ENCODE data around the gene PRR19.
A peak's percentile ranks its signal among the peaks of the same experiment; 100 is the strongest.
"Not testable (repeated sequence)": the region's sequence is repeated elsewhere in the genome, so short reads cannot be mapped to it uniquely, and the experiment has no call there.

PRR19 gene

GRCh38 chr19:42301646-42302203 lies at the start of gene PRR19:
Gene PRR19, plus strand, starts transcription at chr19:42302132. Its CDS starts 7,453 bp downstream, at chr19:42309585.
- DNase-seq: peak in 1 of 2 experiments; percentile 38

GRCh38 chr19:42252365-42253244 lies 49.3 kb upstream of the PRR19 start:
- DNase-seq: no peak

- peak in 1 of 2 experiments; percentile 18 for DNase-seq
These were observed 48.5 kb upstream of the PRR19 start for GRCh38 chr19:42253245-42254088.

GRCh38 chr19:42254089-42254849 lies 47.7 kb upstream of the PRR19 start:
- DNase-seq: peak in 1 of 2 experiments; percentile 55

- peak; percentile 80 to 86 for DNase-seq
These were observed 46.8 kb upstream of the PRR19 start, which contains the start of gene ERF for GRCh38 chr19:42254850-42255765. Gene ERF, minus strand, starts transcription at chr19:42255128. Its CDS starts 129 bp downstream, at chr19:42254999.

- no peak for DNase-seq
These were observed 45.9 kb upstream of the PRR19 start for GRCh38 chr19:42255766-42256745.

GRCh38 chr19:42257842-42258241 lies 44.1 kb upstream of the PRR19 start:
- not testable (repeated sequence) for DNase-seq

GRCh38 chr19:42261763-42262162 lies 40.2 kb upstream of the PRR19 start:
- no peak for DNase-seq

- not testable (repeated sequence) for DNase-seq
These were observed 35.8 kb upstream of the PRR19 start for GRCh38 chr19:42266105-42266504.

GRCh38 chr19:42266928-42267603 lies 34.9 kb upstream of the PRR19 start:
- not testable (repeated sequence) for DNase-seq

GRCh38 chr19:42267644-42268141 lies 34.2 kb upstream of the PRR19 start:
- DNase-seq: no peak

- peak; percentile 99 to 100 for DNase-seq
These were observed 33.7 kb upstream of the PRR19 start for GRCh38 chr19:42268142-42268703.

- DNase-seq: peak; percentile 100
These were observed 33.0 kb upstream of the PRR19 start, which contains the start of gene CIC for GRCh38 chr19:42268704-42269477. Gene CIC, plus strand, starts transcription at chr19:42269252. Its CDS starts 2,532 bp downstream, at chr19:42271784.

- DNase-seq: no peak
These were observed 32.2 kb upstream of the PRR19 start for GRCh38 chr19:42269478-42270345.

- DNase-seq: peak in 1 of 2 experiments; percentile 64
These were observed 31.4 kb upstream of the PRR19 start for GRCh38 chr19:42270346-42271044.

GRCh38 chr19:42271045-42271419 lies 30.9 kb upstream of the PRR19 start:
- no peak for DNase-seq
